Activated B cell treated with CpG ODN at 0.5 μM for 24 hours (primary cell): ENCODE measurements around the gene AS3MT. TPM values are rescaled to one million over a fixed set of nuclear protein-coding genes. Genes with fewer than 3 reads are reported as not detected.

Experiments
- ATAC-seq: fragments of 200-7000 bp; cut with Tn5 transposase; one replicate; pipeline ENCODE4 v1.10.0; 2021; ENCODE audit warnings: low read depth, mild to moderate bottlenecking, moderate library complexity
- CTCF ChIA-PET: fragments of 350-600 bp; sonication (Branson Sonifier 250); formaldehyde crosslinking; loops from one replicate; lab custom pipeline; 2021; ENCODE audit warnings: antibody characterized with exemption; lab: Charles Lee
- POLR2A ChIA-PET: fragments of 350-600 bp; sonication (Branson Sonifier 250); formaldehyde crosslinking; loops from one replicate; lab custom pipeline; 2021; ENCODE audit warnings: antibody characterized with exemption; lab: Charles Lee
- DNase-seq: peaks from one replicate; pipeline ENCODE4 v3.0.0; 2022
- H3K27ac Mint-ChIP-seq: one replicate; pipeline ENCODE4 v1.8.0; 2020; ENCODE audit warnings: mixed read lengths
- H3K27me3 Mint-ChIP-seq: one replicate; pipeline ENCODE4 v1.8.0; 2021; ENCODE audit warnings: mixed read lengths
- H3K36me3 Mint-ChIP-seq: one replicate; pipeline ENCODE4 v1.8.0; 2021; ENCODE audit warnings: low read depth, mixed read lengths
- H3K4me1 Mint-ChIP-seq: one replicate; pipeline ENCODE4 v1.8.0; 2021; ENCODE audit warnings: mixed read lengths
- H3K4me3 Mint-ChIP-seq: one replicate; pipeline ENCODE4 v1.8.0; 2020; ENCODE audit warnings: mild to moderate bottlenecking, mixed read lengths
- H3K9me3 Mint-ChIP-seq: one replicate; pipeline ENCODE4 v1.8.0; 2020; ENCODE audit warnings: mixed read lengths
- CTCF ChIP-seq: fragments of 200-600 bp; IDR thresholded peaks from one replicate; pipeline ENCODE4 v1.8.0; 2022; ENCODE audit warnings: antibody characterized with exemption, mild to moderate bottlenecking
- intact Hi-C: fragments of 100-400 bp; cut with micrococcal nuclease; formaldehyde crosslinking; loops from one replicate; pipeline ENCODE4 v1.15.1; 2024
- total RNA-seq: library from RNA; stranded (reverse); gene quantifications from 2 replicates; pipeline ENCODE4 v1.2.3, GENCODE V29; 2022

Gene AS3MT
- total RNA-seq, 1 donor from 2014 or later: 0.31 TPM

- DNase-seq (no peak), ATAC-seq (no peak)
- Mint-ChIP-seq H3K27me3 (no peaks in the 10 kb centered on the region), H3K4me3 (no peak overlapping the region), H3K27ac (no peak overlapping the region), H3K9me3 (no peaks in the 10 kb centered on the region), H3K4me1 (no peaks in the 10 kb centered on the region), H3K36me3 (peaks cover 5% of the 10 kb centered on the region)
- ChIA-PET CTCF (interaction anchor here (0.5 kb wide), 1 partner anchor 29 kb away, joined by 4 read pairs; no protein-coding TSS in a partner anchor), POLR2A (interaction anchor here (0.8 kb wide), 1 partner anchor 440 kb away, joined by 12 read pairs; no protein-coding TSS in a partner anchor)
- no peak for TF ChIP-seq CTCF
- intact Hi-C loops: no loop called here
Observed at GRCh38 chr10:102949916-102950315, 80.6 kb downstream of the AS3MT start.

GRCh38 chr10:102951316-102951715, 82.0 kb downstream of the AS3MT start:
- intact Hi-C loops: no loop called here
- no peaks in the 10 kb centered on the region for H3K4me1 Mint-ChIP-seq
- ChIA-PET POLR2A (interaction anchor here (0.7 kb wide), 1 partner anchor 58 kb away, joined by 10 read pairs; no protein-coding TSS in a partner anchor), CTCF (no interaction called here)
- H3K27me3 Mint-ChIP-seq: no peaks in the 10 kb centered on the region
- H3K27ac Mint-ChIP-seq: no peak overlapping the region
- DNase-seq (no peak), ATAC-seq (no peak)
- TF ChIP-seq CTCF: no peak
- H3K9me3 Mint-ChIP-seq: no peaks in the 10 kb centered on the region
- H3K36me3 Mint-ChIP-seq: peaks cover 7% of the 10 kb centered on the region
- H3K4me3 Mint-ChIP-seq: no peak overlapping the region

Other genes with a start within 250 kb of the AS3MT start
- 48.2 and 52.5 TPM in 2 replicates for gene TRIM8, start 225.0 kb upstream of the AS3MT start, total RNA-seq
- 4.1 and 5.1 TPM in 2 replicates for gene ARL3, start 155.1 kb upstream of the AS3MT start, total RNA-seq
- gene SFXN2, start 154.8 kb upstream of the AS3MT start, total RNA-seq: 22.1 and 28.9 TPM in 2 replicates
- gene WBP1L, start 125.5 kb upstream of the AS3MT start, total RNA-seq: 30.5 and 30.8 TPM in 2 replicates
- not detected in 2 replicates for gene CYP17A1, start 32.1 kb upstream of the AS3MT start, total RNA-seq
- gene BORCS7, start 15.2 kb upstream of the AS3MT start, total RNA-seq: 12.1 and 17.4 TPM in 2 replicates
- gene CNNM2, start 48.8 kb downstream of the AS3MT start, total RNA-seq: 5.5 and 7.3 TPM in 2 replicates